Mammary epithelial cell (primary cell): Measurements from ENCODE around the gene ZNF850.

Source experiments
- EZH2 ChIP-seq: IDR thresholded peaks from 2 replicates; pipeline ENCODE4 v1.6.1; 2012; ENCODE audit warnings: low read length, inconsistent platforms, borderline replicate concordance
- TF ChIP-seq, protein P1 (sequence below), 2 donors: IDR thresholded peaks in 1 of 2; conservative IDR thresholded peaks in 1 of 2; 2 replicates each; pipeline ENCODE4 v1.5.1; 2011 to 2012; ENCODE audit warnings: inconsistent platforms in 2 of 2, low read length in 2 of 2, mild to moderate bottlenecking in 2 of 2, control low read depth in 1 of 2, low read depth in 1 of 2; ENCODE audit not compliant: insufficient read depth in 1 of 2; ENCODE audit errors: extremely low read depth in 1 of 2

DNA sequence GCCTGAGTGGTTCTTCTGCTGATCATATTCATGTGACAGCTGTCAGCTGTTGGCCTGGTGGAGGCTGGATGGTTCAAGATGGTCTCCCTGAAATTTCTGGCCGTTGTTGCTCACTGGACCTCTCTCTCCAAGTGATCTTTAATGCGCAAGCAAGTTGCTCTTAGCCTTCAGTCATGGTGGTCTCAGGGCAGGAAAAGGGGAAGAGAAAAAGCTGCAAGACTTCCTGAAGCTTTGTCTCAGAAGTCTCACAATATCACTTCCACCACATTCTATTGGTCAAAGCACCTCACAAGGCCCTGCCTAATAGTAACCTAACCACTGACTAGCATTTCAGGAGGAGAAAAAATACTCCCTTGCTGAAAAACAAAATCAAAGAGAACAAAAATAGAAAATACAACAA lies 86.8 kb downstream of the ZNF850 start:
- TF ChIP-seq EZH2: no peak
- TF ChIP-seq, protein P1, sequence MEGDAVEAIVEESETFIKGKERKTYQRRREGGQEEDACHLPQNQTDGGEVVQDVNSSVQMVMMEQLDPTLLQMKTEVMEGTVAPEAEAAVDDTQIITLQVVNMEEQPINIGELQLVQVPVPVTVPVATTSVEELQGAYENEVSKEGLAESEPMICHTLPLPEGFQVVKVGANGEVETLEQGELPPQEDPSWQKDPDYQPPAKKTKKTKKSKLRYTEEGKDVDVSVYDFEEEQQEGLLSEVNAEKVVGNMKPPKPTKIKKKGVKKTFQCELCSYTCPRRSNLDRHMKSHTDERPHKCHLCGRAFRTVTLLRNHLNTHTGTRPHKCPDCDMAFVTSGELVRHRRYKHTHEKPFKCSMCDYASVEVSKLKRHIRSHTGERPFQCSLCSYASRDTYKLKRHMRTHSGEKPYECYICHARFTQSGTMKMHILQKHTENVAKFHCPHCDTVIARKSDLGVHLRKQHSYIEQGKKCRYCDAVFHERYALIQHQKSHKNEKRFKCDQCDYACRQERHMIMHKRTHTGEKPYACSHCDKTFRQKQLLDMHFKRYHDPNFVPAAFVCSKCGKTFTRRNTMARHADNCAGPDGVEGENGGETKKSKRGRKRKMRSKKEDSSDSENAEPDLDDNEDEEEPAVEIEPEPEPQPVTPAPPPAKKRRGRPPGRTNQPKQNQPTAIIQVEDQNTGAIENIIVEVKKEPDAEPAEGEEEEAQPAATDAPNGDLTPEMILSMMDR (conservative IDR thresholded peaks at IDR 0.05 in 1 of 2, IDR thresholded peaks at IDR 0.05 in 1 of 2; ENCODE audit: extremely low read depth in 1 of 2, insufficient read depth in 1 of 2, low read depth in 1 of 2, low read length in 2 of 2): no peak
